ENCODE data around the gene FBN1. TPM values are rescaled to one million over a fixed set of nuclear protein-coding genes. Genes with fewer than 3 reads are reported as not detected.

FBN1 gene
- total RNA-seq, 1 donor from 2014 or later = 0.62 TPM

DNA sequence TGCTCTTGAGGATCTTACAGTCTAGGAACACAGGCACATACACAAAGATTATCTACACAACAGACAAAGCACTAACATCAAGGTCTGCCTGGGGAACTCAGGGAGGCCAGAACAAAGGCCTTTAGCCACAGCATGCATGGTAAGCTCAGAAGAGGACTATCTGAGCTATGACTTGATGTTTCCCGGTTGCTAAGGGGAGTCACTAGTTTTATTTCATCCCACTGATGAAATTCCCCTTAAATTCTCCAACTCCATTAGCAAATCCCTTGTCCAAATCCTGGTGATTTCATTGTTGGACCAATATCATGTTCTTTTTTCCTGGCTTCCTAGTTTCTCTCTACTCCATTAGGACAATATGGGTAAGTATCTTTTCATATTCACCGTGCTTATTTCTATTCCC, 23.3 kb downstream of the FBN1 start:
- intact Hi-C loops (cut with micrococcal nuclease) = no loop called here
- no peaks in the 10 kb centered on the region for H3K4me1 Mint-ChIP-seq
- ChIA-PET CTCF (no interaction called here), POLR2A (no interaction called here)
- no peaks in the 10 kb centered on the region for H3K9me3 Mint-ChIP-seq
- H3K4me3 Mint-ChIP-seq = no peak overlapping the region
- H3K27ac Mint-ChIP-seq = no peak overlapping the region
- H3K36me3 Mint-ChIP-seq (ENCODE audit: low read depth) = no peaks in the 10 kb centered on the region
- no peak for ATAC-seq (ENCODE audit: low read depth)
- H3K27me3 Mint-ChIP-seq = no peaks in the 10 kb centered on the region
- DNase-seq = no peak
- no peak for TF ChIP-seq CTCF (IDR thresholded peaks at IDR 0.05)

DNA sequence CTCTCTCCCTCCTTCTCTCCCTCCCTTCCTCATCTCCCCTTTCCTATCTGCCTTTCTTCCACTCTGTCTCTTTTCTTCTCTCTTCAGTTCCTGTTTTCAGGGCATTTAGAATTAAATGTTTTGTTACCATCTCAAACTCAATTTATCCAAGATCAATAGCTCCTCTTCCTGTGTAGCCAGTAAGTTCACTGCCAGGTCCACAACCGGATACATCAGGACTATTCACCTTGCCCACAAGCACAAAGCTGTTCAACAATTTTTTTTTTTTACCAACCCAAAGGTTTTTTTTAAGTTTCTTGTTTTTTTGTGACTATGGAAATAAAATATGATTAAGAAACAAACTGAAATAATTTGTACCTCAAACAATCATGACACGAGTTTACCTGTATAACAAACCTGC, 26.1 kb downstream of the FBN1 start:
- intact Hi-C loops (cut with micrococcal nuclease) = no loop called here
- ChIA-PET POLR2A (no interaction called here), CTCF (no interaction called here)
- Mint-ChIP-seq H3K27me3 (no peaks in the 10 kb centered on the region), H3K9me3 (no peaks in the 10 kb centered on the region), H3K36me3 (ENCODE audit: low read depth) (no peaks in the 10 kb centered on the region), H3K4me1 (no peaks in the 10 kb centered on the region), H3K4me3 (no peak overlapping the region), H3K27ac (no peak overlapping the region)
- TF ChIP-seq CTCF (IDR thresholded peaks at IDR 0.05) = no peak
- no peak for ATAC-seq (ENCODE audit: low read depth)
- no peak for DNase-seq

GRCh38 chr15:48617619-48618018, 27.9 kb downstream of the FBN1 start:
- H3K27me3 Mint-ChIP-seq = no peaks in the 10 kb centered on the region
- no peak overlapping the region for H3K4me3 Mint-ChIP-seq
- H3K9me3 Mint-ChIP-seq = no peaks in the 10 kb centered on the region
- ATAC-seq (ENCODE audit: low read depth) (no peak), DNase-seq (no peak)
- CTCF ChIA-PET = no interaction called here
- no peaks in the 10 kb centered on the region for H3K36me3 Mint-ChIP-seq (ENCODE audit: low read depth)
- TF ChIP-seq CTCF (IDR thresholded peaks at IDR 0.05) = no peak
- POLR2A ChIA-PET = no interaction called here
- intact Hi-C loops (cut with micrococcal nuclease) = no loop called here
- no peaks in the 10 kb centered on the region for H3K4me1 Mint-ChIP-seq
- no peak overlapping the region for H3K27ac Mint-ChIP-seq

DNA sequence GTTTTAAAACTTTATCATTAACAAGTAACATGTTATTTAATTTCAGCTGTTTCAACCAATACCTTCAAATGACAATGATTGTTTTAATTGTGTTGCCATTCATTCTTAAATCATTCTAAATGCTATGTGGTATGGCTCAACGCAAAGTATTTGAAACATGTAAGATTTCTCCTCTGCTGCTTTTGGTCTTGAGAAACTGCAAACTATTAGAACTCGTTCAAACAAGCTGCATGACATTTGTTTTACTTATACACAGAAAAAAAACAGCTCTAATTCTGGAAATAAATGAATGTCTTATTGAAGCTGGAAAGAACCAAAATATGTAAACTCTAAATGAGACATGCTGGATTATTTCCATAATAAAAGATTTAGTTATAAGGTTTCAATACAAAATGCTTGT, 29.3 kb downstream of the FBN1 start:
- Mint-ChIP-seq H3K27ac (no peak overlapping the region), H3K27me3 (no peaks in the 10 kb centered on the region), H3K4me1 (no peaks in the 10 kb centered on the region), H3K4me3 (no peak overlapping the region), H3K36me3 (ENCODE audit: low read depth) (no peaks in the 10 kb centered on the region), H3K9me3 (no peaks in the 10 kb centered on the region)
- intact Hi-C loops (cut with micrococcal nuclease) = no loop called here
- ChIA-PET POLR2A (no interaction called here), CTCF (no interaction called here)
- ATAC-seq (ENCODE audit: low read depth) = no peak
- no peak for TF ChIP-seq CTCF (IDR thresholded peaks at IDR 0.05)
- DNase-seq = no peak

DNA sequence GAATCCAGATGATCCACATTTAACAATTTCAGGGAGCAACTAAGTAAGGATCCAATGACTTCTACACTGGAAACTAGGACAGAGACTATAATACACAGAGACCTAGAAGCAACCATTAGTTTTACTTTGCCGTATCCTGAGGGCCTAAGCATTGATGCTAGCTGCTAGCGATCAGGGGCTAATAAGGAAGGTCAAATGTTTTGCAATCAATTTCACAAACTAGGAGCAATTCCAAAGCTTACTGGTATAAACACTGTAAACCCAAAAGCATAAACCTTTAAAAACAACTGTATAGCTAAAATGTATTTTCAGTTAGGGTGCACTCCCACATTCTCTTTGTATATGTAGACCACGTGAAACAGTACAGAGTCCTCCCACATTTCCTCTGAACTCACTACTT, 31.5 kb downstream of the FBN1 start:
- no peaks in the 10 kb centered on the region for H3K9me3 Mint-ChIP-seq
- H3K4me1 Mint-ChIP-seq = no peaks in the 10 kb centered on the region
- no peak for TF ChIP-seq CTCF (IDR thresholded peaks at IDR 0.05)
- ATAC-seq (ENCODE audit: low read depth) (no peak), DNase-seq (no peak)
- ChIA-PET POLR2A (no interaction called here), CTCF (no interaction called here)
- H3K27me3 Mint-ChIP-seq = no peaks in the 10 kb centered on the region
- intact Hi-C loops (cut with micrococcal nuclease) = no loop called here
- no peaks in the 10 kb centered on the region for H3K36me3 Mint-ChIP-seq (ENCODE audit: low read depth)
- no peak overlapping the region for H3K27ac Mint-ChIP-seq
- H3K4me3 Mint-ChIP-seq = no peak overlapping the region
